Activated CD8-positive, alpha-beta T cell treated with anti-CD3 and anti-CD28 coated beads, Interleukin-2, amount 10 ng/mL, durations not matched to agents 7 days and 5 days (primary cell): ENCODE data around the gene NUP214. TPM values are rescaled to one million over a fixed set of nuclear protein-coding genes. Genes with fewer than 3 reads are reported as not detected.

Experiments used
- ATAC-seq: fragments of 150-1000 bp; cut with Tn5 transposase; one replicate; pipeline ENCODE4 v1.10.0; 2021; ENCODE audit warnings: moderate library complexity
- CTCF ChIA-PET: fragments of 350-600 bp; sonication (Branson Sonifier 250); formaldehyde crosslinking; loops from one replicate; lab custom pipeline; 2021; ENCODE audit warnings: antibody characterized with exemption; lab: Charles Lee
- POLR2A ChIA-PET: fragments of 350-600 bp; sonication (Branson Sonifier 250); formaldehyde crosslinking; loops from one replicate; lab custom pipeline; 2021; ENCODE audit warnings: antibody characterized with exemption; lab: Charles Lee
- DNase-seq: peaks from one replicate; pipeline ENCODE4 v3.0.0-alpha.2; 2020
- H3K27ac Mint-ChIP-seq: one replicate; pipeline ENCODE4 v1.8.0; 2021; ENCODE audit warnings: mild to moderate bottlenecking, mixed read lengths
- H3K27me3 Mint-ChIP-seq: one replicate; pipeline ENCODE4 v1.8.0; 2021; ENCODE audit warnings: low read depth, mixed read lengths
- H3K36me3 Mint-ChIP-seq: one replicate; pipeline ENCODE4 v1.8.0; 2021; ENCODE audit warnings: low read depth, mixed read lengths
- H3K4me1 Mint-ChIP-seq: one replicate; pipeline ENCODE4 v1.8.0; 2021; ENCODE audit warnings: low read depth, mixed read lengths
- H3K4me3 Mint-ChIP-seq: one replicate; pipeline ENCODE4 v1.8.0; 2021; ENCODE audit warnings: mild to moderate bottlenecking, mixed read lengths
- H3K9me3 Mint-ChIP-seq: one replicate; pipeline ENCODE4 v1.8.0; 2022; ENCODE audit warnings: mixed read lengths; ENCODE audit not compliant: insufficient read depth
- total RNA-seq, 2 experiments: library from RNA; stranded (reverse); gene quantifications; one replicate each; pipeline ENCODE4 v1.2.3, GENCODE V29; 2021

The NUP214 gene
- total RNA-seq, 2 experiments from 2014 or later = 61.3 to 63.5 TPM

DNA sequence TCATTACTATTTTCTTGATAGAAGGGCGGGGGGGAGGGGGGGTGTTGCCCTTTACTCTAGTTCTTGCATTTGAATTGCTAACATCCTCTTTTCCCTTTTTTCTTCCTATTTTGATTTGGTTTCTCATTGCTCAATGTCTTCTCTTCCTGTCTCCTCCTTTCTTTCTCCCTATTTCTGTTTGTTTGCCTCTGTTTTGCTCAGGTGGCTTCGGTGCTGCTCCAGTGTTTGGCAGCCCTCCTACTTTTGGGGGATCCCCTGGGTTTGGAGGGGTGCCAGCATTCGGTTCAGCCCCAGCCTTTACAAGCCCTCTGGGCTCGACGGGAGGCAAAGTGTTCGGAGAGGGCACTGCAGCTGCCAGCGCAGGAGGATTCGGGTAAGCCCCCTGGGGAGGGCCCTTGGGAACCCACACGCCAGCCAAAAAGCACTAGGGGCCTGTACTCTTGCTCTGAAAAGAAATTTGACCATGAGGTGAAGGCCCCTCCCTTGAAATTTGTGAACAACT, 102.6 kb downstream of the NUP214 start:
- H3K36me3 Mint-ChIP-seq = peaks cover 37% of the 10 kb centered on the region
- H3K27ac Mint-ChIP-seq = no peak overlapping the region
- CTCF ChIA-PET = interaction anchor here (1.8 kb wide), 1 partner anchor 108 kb away, joined by 5 read pairs; no protein-coding TSS in a partner anchor
- POLR2A ChIA-PET = interaction anchor here (1.1 kb wide), 1 partner anchor 11 kb away, joined by 3 read pairs; no protein-coding TSS in a partner anchor
- H3K4me1 Mint-ChIP-seq = peaks cover 7% of the 10 kb centered on the region
- no peak overlapping the region for H3K4me3 Mint-ChIP-seq
- no peaks in the 10 kb centered on the region for H3K27me3 Mint-ChIP-seq
- H3K9me3 Mint-ChIP-seq = no peaks in the 10 kb centered on the region
- no peak for ATAC-seq
- DNase-seq = no peak

DNA sequence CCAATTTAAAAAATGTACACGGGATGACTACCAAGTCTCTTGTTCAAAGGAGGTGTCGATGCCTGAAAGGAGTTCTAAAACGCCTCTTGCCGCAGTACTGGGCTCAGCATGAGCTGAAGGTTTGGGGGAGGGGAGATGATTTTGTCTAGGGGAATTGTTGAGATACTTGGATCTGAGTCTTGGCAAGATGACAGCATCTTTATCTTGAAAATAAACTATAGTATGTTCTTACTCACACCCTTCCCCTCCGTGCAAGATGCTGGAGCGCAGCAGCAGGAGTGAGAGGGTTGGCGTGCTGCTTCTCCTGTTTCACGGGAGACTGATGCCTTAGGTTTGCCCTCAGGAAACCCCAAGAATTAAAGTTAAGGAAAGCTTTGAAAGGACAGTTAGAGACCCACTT, 103.6 kb downstream of the NUP214 start:
- no peaks in the 10 kb centered on the region for H3K27me3 Mint-ChIP-seq
- ChIA-PET CTCF (interaction anchor here (1.0 to 1.8 kb wide), 2 partner anchors 107 to 121 kb away, joined by 4 to 5 read pairs; no protein-coding TSS in a partner anchor), POLR2A (no interaction called here)
- H3K9me3 Mint-ChIP-seq = no peaks in the 10 kb centered on the region
- H3K4me3 Mint-ChIP-seq = no peak overlapping the region
- H3K36me3 Mint-ChIP-seq = peaks cover 41% of the 10 kb centered on the region
- no peak for DNase-seq
- peaks cover 15% of the 10 kb centered on the region for H3K4me1 Mint-ChIP-seq
- no peak overlapping the region for H3K27ac Mint-ChIP-seq
- ATAC-seq = no peak

DNA sequence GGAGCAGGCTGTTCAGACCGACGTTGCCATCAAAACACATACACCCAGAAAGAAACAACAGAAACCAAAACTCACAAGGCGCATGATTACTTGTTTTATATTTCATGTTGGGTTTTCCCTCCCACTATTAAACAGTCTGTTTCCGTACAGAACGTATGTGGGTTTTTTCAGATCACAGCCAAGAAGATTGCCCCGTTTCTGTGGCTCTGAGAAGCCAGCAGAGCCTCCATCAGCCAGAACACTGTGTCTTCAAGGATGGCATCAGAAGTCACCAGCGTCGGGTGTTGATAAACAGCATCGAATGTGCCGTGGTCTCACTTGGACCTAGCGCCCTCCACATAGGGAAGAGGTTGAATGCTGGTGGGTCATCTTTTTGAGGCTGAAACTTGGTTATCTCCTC, 108.2 kb downstream of the NUP214 start:
- H3K36me3 Mint-ChIP-seq = peaks cover 43% of the 10 kb centered on the region
- no peaks in the 10 kb centered on the region for H3K27me3 Mint-ChIP-seq
- CTCF ChIA-PET = no interaction called here
- POLR2A ChIA-PET = interaction anchor here (0.8 to 1.6 kb wide), 2 partner anchors 16 to 19 kb away, joined by 3 read pairs; no protein-coding TSS in a partner anchor
- DNase-seq (no peak), ATAC-seq (no peak)
- H3K4me3 Mint-ChIP-seq = no peak overlapping the region
- peak overlapping the region; percentile 83 for H3K27ac Mint-ChIP-seq
- peaks cover 41% of the 10 kb centered on the region for H3K4me1 Mint-ChIP-seq
- H3K9me3 Mint-ChIP-seq = no peaks in the 10 kb centered on the region

DNA sequence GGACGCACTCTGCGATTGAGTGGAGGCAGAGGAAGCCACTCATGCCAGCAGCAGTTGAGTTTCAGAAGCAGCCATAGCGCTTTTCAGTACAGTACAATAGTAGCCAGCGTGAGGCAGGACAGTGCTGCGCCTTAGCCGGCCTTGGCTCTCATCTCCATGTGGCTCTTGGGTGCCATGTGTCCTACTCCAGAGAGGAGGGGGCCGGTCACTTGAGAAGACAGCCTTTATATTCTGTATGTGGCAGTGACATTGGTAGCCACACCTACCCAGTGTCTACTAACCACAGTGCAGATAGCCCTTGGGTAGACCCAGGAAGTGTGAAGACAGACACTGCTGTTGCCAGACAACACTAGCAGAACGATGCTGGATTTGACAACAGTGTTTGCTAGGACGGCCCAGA, 108.6 kb downstream of the NUP214 start:
- DNase-seq = no peak
- no peak for ATAC-seq
- no peaks in the 10 kb centered on the region for H3K27me3 Mint-ChIP-seq
- peaks cover 45% of the 10 kb centered on the region for H3K4me1 Mint-ChIP-seq
- H3K9me3 Mint-ChIP-seq = no peaks in the 10 kb centered on the region
- ChIA-PET CTCF (no interaction called here), POLR2A (interaction anchor here (0.8 to 5.3 kb wide), 3 partner anchors 16 to 22 kb away, joined by 3 to 54 read pairs (median 3); no protein-coding TSS in a partner anchor)
- H3K27ac Mint-ChIP-seq = peak overlapping the region; percentile 83
- H3K36me3 Mint-ChIP-seq = peaks cover 43% of the 10 kb centered on the region
- H3K4me3 Mint-ChIP-seq = no peak overlapping the region

DNA sequence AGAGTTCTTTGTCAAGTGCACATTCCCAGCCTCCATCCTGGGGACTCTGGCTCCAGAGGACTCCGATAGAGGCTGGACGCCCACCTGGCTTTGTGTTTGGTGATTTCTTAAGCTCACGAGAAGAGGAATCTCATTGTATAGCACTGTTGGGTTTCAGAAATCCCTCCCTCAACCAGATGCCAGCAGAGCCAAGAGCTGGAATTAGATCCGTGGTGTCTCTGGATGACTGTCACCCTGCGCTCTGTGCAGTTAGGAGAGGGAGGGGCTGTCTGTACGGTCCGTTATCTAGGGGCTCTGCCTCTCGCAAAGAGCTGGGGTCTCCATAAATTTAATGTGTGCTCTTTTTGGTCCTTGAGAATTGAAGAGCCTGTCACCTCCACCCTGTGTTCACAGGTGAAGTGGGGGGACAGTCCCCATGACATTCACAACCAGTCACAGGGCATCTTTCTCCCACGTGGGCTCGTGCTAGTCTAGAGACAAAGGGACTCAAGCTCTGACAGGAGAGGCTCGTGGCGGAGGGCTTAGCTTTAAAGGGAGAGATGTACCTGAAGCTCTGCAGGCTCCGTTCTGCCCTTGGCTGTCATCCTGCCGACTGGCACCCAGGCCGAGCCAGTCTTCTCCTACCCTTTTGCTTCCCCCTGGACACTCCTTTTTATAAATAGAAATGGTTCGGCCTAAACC, 109.6 kb downstream of the NUP214 start:
- POLR2A ChIA-PET = interaction anchor here (1.6 to 5.3 kb wide), 2 partner anchors 15 to 22 kb away, joined by 3 to 54 read pairs; no protein-coding TSS in a partner anchor
- no peak for DNase-seq
- peaks cover 44% of the 10 kb centered on the region for H3K36me3 Mint-ChIP-seq
- no peaks in the 10 kb centered on the region for H3K9me3 Mint-ChIP-seq
- H3K4me3 Mint-ChIP-seq = no peak overlapping the region
- no peaks in the 10 kb centered on the region for H3K27me3 Mint-ChIP-seq
- CTCF ChIA-PET = interaction anchor here (1.2 to 1.3 kb wide), 2 partner anchors 20 to 22 kb away, joined by 3 to 5 read pairs; no protein-coding TSS in a partner anchor
- H3K27ac Mint-ChIP-seq = no peak overlapping the region
- peaks cover 50% of the 10 kb centered on the region for H3K4me1 Mint-ChIP-seq
- ATAC-seq = no peak

DNA sequence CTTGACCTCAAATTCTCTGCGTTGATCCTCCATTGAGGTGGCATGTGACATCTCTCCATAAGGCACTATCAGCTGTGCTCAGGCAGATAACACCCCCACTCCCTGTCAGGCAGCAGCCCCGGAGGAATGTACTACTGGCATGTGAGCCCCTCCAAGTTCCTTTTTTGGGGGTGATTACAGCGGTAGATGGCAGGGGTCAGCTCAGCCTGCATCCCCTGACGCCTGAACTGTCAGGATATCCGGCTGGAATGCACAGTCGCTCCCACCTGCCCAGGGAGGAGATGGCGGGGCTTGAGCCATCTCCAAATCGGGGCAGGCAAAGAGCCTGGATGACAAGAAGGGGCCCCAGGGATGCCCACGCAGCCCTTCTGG, 110.1 kb downstream of the NUP214 start:
- peaks cover 39% of the 10 kb centered on the region for H3K36me3 Mint-ChIP-seq
- POLR2A ChIA-PET = interaction anchor here (0.6 to 5.3 kb wide), 5 partner anchors 14 to 101 kb away, joined by 3 to 54 read pairs (median 4); no protein-coding TSS in a partner anchor

DNA sequence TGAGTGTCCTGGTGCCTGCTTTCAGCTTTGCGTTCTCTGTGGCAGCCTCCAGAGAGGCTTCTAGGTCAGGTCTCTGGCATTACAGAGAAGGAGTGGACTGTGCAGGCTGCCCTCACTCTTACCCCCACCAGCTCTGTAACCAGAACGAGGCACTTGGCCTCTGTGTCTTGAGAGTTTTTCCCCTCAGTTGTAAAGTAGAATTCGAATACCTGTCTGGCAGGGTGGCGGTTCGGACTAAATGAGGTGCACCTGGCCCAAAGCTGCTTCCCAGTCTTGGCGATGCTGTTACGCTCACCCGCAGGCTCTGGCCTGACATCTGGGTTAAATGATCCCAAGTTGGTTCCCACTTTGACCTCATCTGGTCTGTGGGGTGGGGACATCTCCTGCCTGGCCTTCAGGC, 110.8 kb downstream of the NUP214 start:
- peaks cover 50% of the 10 kb centered on the region for H3K4me1 Mint-ChIP-seq
- no peaks in the 10 kb centered on the region for H3K9me3 Mint-ChIP-seq
- no peak overlapping the region for H3K4me3 Mint-ChIP-seq
- peaks cover 34% of the 10 kb centered on the region for H3K36me3 Mint-ChIP-seq
- ATAC-seq = no peak
- DNase-seq = no peak
- ChIA-PET POLR2A (interaction anchor here (0.6 to 5.3 kb wide), 6 partner anchors 13 to 100 kb away, joined by 3 to 54 read pairs (median 4); no protein-coding TSS in a partner anchor), CTCF (interaction anchor here (0.7 to 1.3 kb wide), 4 partner anchors 10 to 100 kb away, joined by 3 to 5 read pairs (median 4); no protein-coding TSS in a partner anchor)
- H3K27me3 Mint-ChIP-seq = no peaks in the 10 kb centered on the region
- peak overlapping the region; percentile 96 for H3K27ac Mint-ChIP-seq

More for the DNA sequence above, 110.1 kb downstream of the NUP214 start:
- Mint-ChIP-seq H3K4me3 (no peak overlapping the region), H3K27ac (no peak overlapping the region), H3K27me3 (no peaks in the 10 kb centered on the region), H3K9me3 (no peaks in the 10 kb centered on the region), H3K4me1 (peaks cover 50% of the 10 kb centered on the region)
- DNase-seq = no peak
- CTCF ChIA-PET = interaction anchor here (0.7 to 1.3 kb wide), 4 partner anchors 11 to 101 kb away, joined by 3 to 5 read pairs (median 3); no protein-coding TSS in a partner anchor
- no peak for ATAC-seq

DNA sequence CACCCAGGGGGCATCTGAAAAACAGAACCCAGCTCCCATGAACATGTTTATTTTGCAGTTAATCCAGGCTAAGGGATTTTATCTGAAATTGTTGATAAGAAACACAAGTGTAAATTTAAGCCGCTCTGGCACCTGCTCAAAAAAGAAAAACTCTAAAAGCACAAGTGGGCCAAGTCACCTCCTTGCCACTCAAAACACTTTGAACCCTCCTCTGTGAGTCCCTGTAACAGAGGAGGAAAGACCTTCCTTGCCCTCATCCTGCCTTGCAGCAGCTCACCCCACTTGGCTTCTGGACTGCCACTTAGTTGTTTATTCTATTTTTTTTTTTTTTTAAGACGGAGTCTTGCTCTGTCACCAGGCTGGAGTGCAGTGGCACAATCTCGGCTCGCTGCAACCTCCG, 111.4 kb downstream of the NUP214 start:
- no peak for ATAC-seq
- peak overlapping the region; percentile 96 for H3K27ac Mint-ChIP-seq
- no peaks in the 10 kb centered on the region for H3K9me3 Mint-ChIP-seq
- no peak overlapping the region for H3K4me3 Mint-ChIP-seq
- H3K27me3 Mint-ChIP-seq = no peaks in the 10 kb centered on the region
- CTCF ChIA-PET = interaction anchor here (1.1 to 2.1 kb wide), 3 partner anchors 31 to 100 kb away, joined by 4 to 11 read pairs (median 5); no protein-coding TSS in a partner anchor
- POLR2A ChIA-PET = interaction anchor here (0.8 to 5.3 kb wide), 5 partner anchors 16 to 112 kb away, joined by 3 to 54 read pairs (median 5); partner anchors contain the start of gene NUP214
- H3K4me1 Mint-ChIP-seq = peaks cover 52% of the 10 kb centered on the region
- DNase-seq = no peak
- peaks cover 31% of the 10 kb centered on the region for H3K36me3 Mint-ChIP-seq

DNA sequence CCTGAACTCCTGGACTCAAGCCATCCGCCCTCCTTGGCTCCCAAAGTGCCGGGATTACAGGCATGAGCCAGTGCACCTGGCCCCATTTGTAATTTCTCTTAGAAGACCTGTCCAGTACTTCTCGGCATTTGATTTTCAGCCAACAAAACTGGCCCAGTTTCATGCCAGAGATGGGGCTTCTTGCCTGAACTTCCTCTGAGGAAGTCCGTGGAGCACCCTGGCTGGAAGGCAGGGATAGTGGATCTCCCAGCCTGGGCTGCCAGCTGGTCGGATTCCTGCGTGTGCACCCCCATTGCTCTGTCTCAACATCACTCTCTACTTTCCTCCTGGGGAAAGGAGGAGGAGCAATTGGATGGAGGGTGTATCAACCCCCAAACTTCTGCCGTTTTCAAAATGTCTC, 111.9 kb downstream of the NUP214 start:
- peak overlapping the region; percentile 70 for H3K4me3 Mint-ChIP-seq
- ChIA-PET CTCF (interaction anchor here (1.1 to 2.1 kb wide), 5 partner anchors 15 to 99 kb away, joined by 4 to 12 read pairs (median 5); no protein-coding TSS in a partner anchor), POLR2A (interaction anchor here (0.6 to 5.3 kb wide), 12 partner anchors 10 to 161 kb away, joined by 3 to 54 read pairs (median 4); partner anchors contain the start of genes FAM78A and NUP214)
- no peaks in the 10 kb centered on the region for H3K9me3 Mint-ChIP-seq
- peak overlapping the region; percentile 96 for H3K27ac Mint-ChIP-seq
- ATAC-seq (no peak), DNase-seq (no peak)
- H3K27me3 Mint-ChIP-seq = no peaks in the 10 kb centered on the region
- H3K36me3 Mint-ChIP-seq = peaks cover 27% of the 10 kb centered on the region
- H3K4me1 Mint-ChIP-seq = peaks cover 52% of the 10 kb centered on the region

DNA sequence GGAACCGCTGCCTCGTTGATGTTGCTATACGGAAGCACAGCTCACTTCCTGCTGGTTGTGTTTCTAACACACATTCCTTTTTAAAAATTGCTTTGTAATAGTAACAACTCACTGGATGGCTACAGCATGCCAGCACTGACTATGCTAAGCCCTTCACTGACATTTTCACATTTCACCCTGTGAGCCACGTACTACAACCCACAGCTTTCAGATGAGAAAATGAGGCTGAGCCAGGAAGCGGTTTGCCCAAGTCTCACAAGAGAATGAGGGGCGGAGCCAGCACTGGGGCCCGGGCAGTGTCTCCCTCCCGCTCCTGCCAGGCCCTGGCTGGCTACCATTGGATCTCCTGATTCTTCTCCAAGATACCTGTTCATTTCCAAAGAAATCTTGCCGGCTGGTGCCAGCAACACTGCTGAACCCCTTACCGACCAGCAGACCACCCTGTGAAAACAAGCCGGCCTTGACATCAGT, 112.6 kb downstream of the NUP214 start:
- Mint-ChIP-seq H3K4me3 (peak overlapping the region; percentile 70), H3K36me3 (peaks cover 26% of the 10 kb centered on the region), H3K27ac (peak overlapping the region; percentile 96), H3K4me1 (peaks cover 52% of the 10 kb centered on the region), H3K27me3 (no peaks in the 10 kb centered on the region), H3K9me3 (no peaks in the 10 kb centered on the region)
- DNase-seq (peak; percentile 94), ATAC-seq (peak; percentile 98)
- POLR2A ChIA-PET = interaction anchor here (0.6 to 5.3 kb wide), 11 partner anchors 9 to 160 kb away, joined by 3 to 54 read pairs (median 4); partner anchors contain the start of genes FAM78A and NUP214
- CTCF ChIA-PET = interaction anchor here (1.4 to 2.1 kb wide), 4 partner anchors 14 to 98 kb away, joined by 4 to 12 read pairs (median 8); no protein-coding TSS in a partner anchor

DNA sequence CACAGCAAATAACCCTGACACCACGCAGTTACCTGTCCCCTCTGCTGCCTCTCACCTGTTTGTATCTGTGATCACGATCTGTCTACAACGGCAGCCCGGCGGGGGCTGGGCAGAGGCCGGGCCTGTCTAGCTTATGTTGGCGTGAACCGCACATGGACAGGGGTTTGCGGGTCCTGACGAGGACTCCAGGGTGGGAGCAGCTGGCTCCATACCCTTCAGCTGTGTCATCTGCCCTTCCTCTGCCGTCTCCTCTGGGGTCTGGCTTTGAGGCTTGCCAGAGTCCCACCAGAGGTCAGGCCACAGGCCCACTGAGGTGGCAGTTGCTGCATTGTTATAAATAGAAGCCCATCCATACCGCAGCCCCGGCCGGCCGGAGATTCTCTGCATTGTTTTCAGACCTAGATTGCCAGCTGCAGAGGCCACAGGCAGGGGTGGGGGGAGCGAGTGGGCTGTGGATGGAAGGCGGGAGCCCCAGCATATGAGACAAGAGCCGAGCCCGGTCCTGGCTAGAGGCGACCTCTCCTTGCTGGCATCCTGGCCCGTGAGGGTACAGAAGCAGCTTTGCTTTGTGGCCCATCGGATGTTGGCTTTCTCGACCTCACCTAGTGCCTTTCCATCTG, 113.1 kb downstream of the NUP214 start:
- Mint-ChIP-seq H3K36me3 (peaks cover 22% of the 10 kb centered on the region), H3K27ac (peak overlapping the region; percentile 96), H3K4me3 (peak overlapping the region; percentile 70), H3K4me1 (peaks cover 49% of the 10 kb centered on the region), H3K27me3 (no peaks in the 10 kb centered on the region), H3K9me3 (no peaks in the 10 kb centered on the region)
- ATAC-seq (peak; percentile 47), DNase-seq (no peak)
- POLR2A ChIA-PET = interaction anchor here (0.7 to 5.3 kb wide), 11 partner anchors 9 to 113 kb away, joined by 3 to 54 read pairs (median 5); partner anchors contain the start of genes FAM78A and NUP214
- CTCF ChIA-PET = interaction anchor here (1.0 to 2.1 kb wide), 5 partner anchors 9 to 98 kb away, joined by 3 to 12 read pairs (median 5); no protein-coding TSS in a partner anchor
